B cell (primary cell): Measurements from ENCODE around the gene S100A4. TPM values are rescaled to one million over a fixed set of nuclear protein-coding genes. Genes with fewer than 3 reads are reported as not detected.
"Not testable (repeated sequence)": the region's sequence is repeated elsewhere in the genome, so short reads cannot be mapped to it uniquely, and the experiment has no call there.

ENCODE experiments used
- ATAC-seq: fragments of 200-7000 bp; cut with Tn5 transposase; one replicate; pipeline ENCODE4 v1.10.0; 2021; ENCODE audit warnings: low read depth, mild to moderate bottlenecking, moderate number of reproducible peaks, moderate library complexity
- CTCF ChIA-PET: fragments of 350-600 bp; sonication (Branson Sonifier 250); formaldehyde crosslinking; loops from one replicate; lab custom pipeline; 2021; ENCODE audit warnings: antibody characterized with exemption, inconsistent platforms; lab: Charles Lee
- POLR2A ChIA-PET: fragments of 350-600 bp; sonication (Branson Sonifier 250); formaldehyde crosslinking; loops from one replicate; lab custom pipeline; 2021; ENCODE audit warnings: antibody characterized with exemption; lab: Charles Lee
- DNase-seq: peaks from one replicate; pipeline ENCODE4 v3.0.0; 2013
- H2AFZ ChIP-seq: 2 replicates; pipeline ENCODE4 v1.6.1; 2012; ENCODE audit warnings: mild to moderate bottlenecking, low read depth, low read length; ENCODE audit not compliant: insufficient read depth, poor library complexity, severe bottlenecking
- H3K27ac ChIP-seq, 2 donors: 1 replicate in 1 of 2; 2 replicates in 1 of 2; pipeline ENCODE4 v1.5.1; 2012 to 2013; ENCODE audit warnings: low read length in 2 of 2, mild to moderate bottlenecking in 2 of 2, moderate library complexity in 1 of 2
- H3K27me3 ChIP-seq, 4 experiments: fragments of 200-600 bp in 1 of 4; sonication (generic) in 1 of 4; replicated peaks in 1 of 4; 1 replicate in 2 of 4; 2 replicates in 2 of 4; pipeline versions ENCODE4 v1.6.1 to v1.7.0; 2013 to 2016; ENCODE audit warnings: low read length in 3 of 4, mild to moderate bottlenecking in 2 of 4, mixed read lengths in 1 of 4, moderate library complexity in 1 of 4; ENCODE audit not compliant: insufficient read depth in 4 of 4, control insufficient read depth in 3 of 4; ENCODE audit errors: control extremely low read depth in 1 of 4
- H3K36me3 ChIP-seq, 2 experiments: replicated peaks in 1 of 2; 1 replicate in 1 of 2; 2 replicates in 1 of 2; pipeline versions ENCODE4 v1.6.1 to v1.7.1; 2013; ENCODE audit warnings: low read length in 1 of 2; ENCODE audit not compliant: insufficient read depth in 2 of 2, control insufficient read depth in 1 of 2; ENCODE audit errors: control extremely low read depth in 1 of 2, extremely low read depth in 1 of 2
- H3K4me1 ChIP-seq, 2 donors: fragments of 200-600 bp in 1 of 2; sonication (generic) in 1 of 2; 1 replicate in 1 of 2; 2 replicates in 1 of 2; pipeline versions ENCODE4 v1.5.1 to v1.6.1; 2013 to 2017; ENCODE audit warnings: low read length in 2 of 2; ENCODE audit not compliant: control insufficient read depth in 2 of 2, insufficient read depth in 2 of 2
- H3K4me2 ChIP-seq: replicated peaks from 2 replicates; pipeline ENCODE3; 2012; ENCODE audit warnings: mild to moderate bottlenecking, low read depth, low read length; ENCODE audit not compliant: poor library complexity, severe bottlenecking
- H3K4me3 ChIP-seq, 5 experiments: fragments of 200-600 bp in 1 of 5; sonication (generic) in 1 of 5; 1 replicate in 3 of 5; 2 replicates in 2 of 5; pipeline versions ENCODE4 v1.5.1 to v1.7.0; 2011 to 2016; ENCODE audit warnings: low read length in 4 of 5, mild to moderate bottlenecking in 4 of 5, low read depth in 2 of 5, control low read depth in 1 of 5, moderate library complexity in 1 of 5; ENCODE audit not compliant: insufficient read depth in 1 of 5; ENCODE audit errors: control extremely low read depth in 1 of 5, extremely low read depth in 1 of 5
- H3K79me2 ChIP-seq: fragments of 200-600 bp; sonication (generic); one replicate; pipeline ENCODE4 v1.6.0; 2016; ENCODE audit warnings: low read length; ENCODE audit not compliant: control insufficient read depth, insufficient read depth
- H3K9ac ChIP-seq: fragments of 200-600 bp; sonication (generic); 2 replicates; pipeline ENCODE4 v1.6.1; 2017; ENCODE audit warnings: mild to moderate bottlenecking, low read length, moderate library complexity
- H3K9me3 ChIP-seq, 3 donors: one replicate each; pipeline versions ENCODE4 v1.6.1 to v1.7.1; 2013; ENCODE audit warnings: low read length in 2 of 3; ENCODE audit not compliant: control insufficient read depth in 2 of 3, insufficient read depth in 1 of 3; ENCODE audit errors: control extremely low read depth in 1 of 3
- H4K20me1 ChIP-seq: 2 replicates; pipeline ENCODE4 v1.6.0; 2012; ENCODE audit warnings: mild to moderate bottlenecking, low read length; ENCODE audit not compliant: insufficient read depth, control insufficient read depth, poor library complexity, severe bottlenecking
- H3K27ac Mint-ChIP-seq: one replicate; pipeline ENCODE4 v1.8.0; 2021; ENCODE audit warnings: mixed read lengths
- H3K27me3 Mint-ChIP-seq: one replicate; pipeline ENCODE4 v1.8.0; 2021; ENCODE audit warnings: mixed read lengths
- H3K4me1 Mint-ChIP-seq: one replicate; pipeline ENCODE4 v1.8.0; 2021; ENCODE audit warnings: mixed read lengths
- H3K4me3 Mint-ChIP-seq: one replicate; pipeline ENCODE4 v1.8.0; 2021; ENCODE audit warnings: mixed read lengths
- H3K9me3 Mint-ChIP-seq: one replicate; pipeline ENCODE4 v1.8.0; 2022; ENCODE audit warnings: mixed read lengths; ENCODE audit not compliant: insufficient read depth
- EZH2 ChIP-seq: IDR thresholded peaks from 2 replicates; pipeline ENCODE4 v1.6.1; 2012; ENCODE audit warnings: borderline replicate concordance, low read depth, mild to moderate bottlenecking, moderate library complexity, low read length; ENCODE audit not compliant: insufficient read depth, poor library complexity, severe bottlenecking
- WGBS: methylation state at CpG from one replicate; pipeline ENCODE4 v1.1.5; 2013; ENCODE audit warnings: missing lambda C conversion rate; ENCODE audit not compliant: insufficient coverage; 5-methylcytosine and 5-hydroxymethylcytosine counted together
- intact Hi-C: fragments of 100-400 bp; cut with micrococcal nuclease; formaldehyde crosslinking; loops from one replicate; pipeline ENCODE4 v1.10.0; 2022
- polyA plus RNA-seq: library from polyadenylated mRNA; depleted of rRNA; stranded (reverse); fragments of >200 nt; gene quantifications from 2 replicates; pipeline ENCODE4 v1.2.3, GENCODE V29; 2012
- total RNA-seq, 2 donors: library from RNA; stranded (reverse); fragments of 120-200 nt in 1 of 2; gene quantifications; 1 replicate in 1 of 2; 2 replicates in 1 of 2; pipeline versions ENCODE4 v1.2.3 to v1.2.4, GENCODE V29; 2013 to 2022
- TF ChIP-seq, protein P1 (sequence below): fragments of 200-600 bp; IDR thresholded peaks from one replicate; pipeline ENCODE4 v1.8.0; 2022; ENCODE audit warnings: antibody characterized with exemption, mild to moderate bottlenecking

S100A4 gene
- total and polyA plus RNA-seq, 2 donors (not counting 1 experiment from before 2014, with no cell fraction given): 62.7 to 150 TPM

DNA sequence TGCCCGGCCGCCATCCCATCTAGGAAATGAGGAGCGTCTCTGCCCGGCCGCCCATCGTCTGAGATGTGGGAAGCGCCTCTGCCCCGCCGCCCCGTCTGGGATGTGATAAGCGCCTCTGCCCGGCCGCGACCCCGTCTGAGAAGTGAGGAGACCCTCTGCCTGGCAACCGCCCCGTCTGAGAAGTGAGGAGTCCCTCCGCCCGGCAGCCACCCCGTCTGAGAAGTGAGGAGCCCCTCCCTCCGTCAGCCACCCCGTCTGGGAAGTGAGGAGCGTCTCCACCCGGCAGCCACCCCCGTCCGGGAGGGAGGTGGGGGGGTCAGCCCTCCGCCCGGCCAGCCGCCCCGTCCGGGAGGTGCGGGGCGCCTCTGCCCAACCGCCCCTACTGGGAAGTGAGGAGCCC lies 37.2 kb upstream of the S100A4 start:
- peaks cover 21% of the 10 kb centered on the region for H3K27me3 Mint-ChIP-seq
- intact Hi-C loops, ATAC-seq, H3K4me1 ChIP-seq, H3K27me3 ChIP-seq, H3K27ac ChIP-seq, POLR2A ChIA-PET, H3K36me3 ChIP-seq, H3K9me3 ChIP-seq, H3K4me2 ChIP-seq, H3K4me1 Mint-ChIP-seq, H3K4me3 Mint-ChIP-seq, H3K9ac ChIP-seq, DNase-seq, H3K9me3 Mint-ChIP-seq, H3K27ac Mint-ChIP-seq, H2AFZ ChIP-seq, CTCF ChIA-PET, H3K79me2 ChIP-seq, H3K4me3 ChIP-seq, H4K20me1 ChIP-seq: not testable (repeated sequence)
- WGBS: 96% methylated on average over 14 of the region's 34 CpGs

- peaks cover 0 to 5% of the 10 kb centered on the region in 2 donors for H3K4me1 ChIP-seq
- Mint-ChIP-seq H3K9me3 (no peaks in the 10 kb centered on the region), H3K4me1 (peaks cover 3% of the 10 kb centered on the region), H3K4me3 (no peak overlapping the region), H3K27ac (no peak overlapping the region), H3K27me3 (peaks cover 15% of the 10 kb centered on the region)
- DNase-seq: no peak
- POLR2A ChIA-PET: no interaction called here
- no peaks in the 10 kb centered on the region for H3K36me3 ChIP-seq
- H3K27me3 ChIP-seq: peaks cover 0 to 4% (median 1%) of the 10 kb centered on the region in 4 experiments
- TF ChIP-seq EZH2: no peak
- TF ChIP-seq, protein P1, sequence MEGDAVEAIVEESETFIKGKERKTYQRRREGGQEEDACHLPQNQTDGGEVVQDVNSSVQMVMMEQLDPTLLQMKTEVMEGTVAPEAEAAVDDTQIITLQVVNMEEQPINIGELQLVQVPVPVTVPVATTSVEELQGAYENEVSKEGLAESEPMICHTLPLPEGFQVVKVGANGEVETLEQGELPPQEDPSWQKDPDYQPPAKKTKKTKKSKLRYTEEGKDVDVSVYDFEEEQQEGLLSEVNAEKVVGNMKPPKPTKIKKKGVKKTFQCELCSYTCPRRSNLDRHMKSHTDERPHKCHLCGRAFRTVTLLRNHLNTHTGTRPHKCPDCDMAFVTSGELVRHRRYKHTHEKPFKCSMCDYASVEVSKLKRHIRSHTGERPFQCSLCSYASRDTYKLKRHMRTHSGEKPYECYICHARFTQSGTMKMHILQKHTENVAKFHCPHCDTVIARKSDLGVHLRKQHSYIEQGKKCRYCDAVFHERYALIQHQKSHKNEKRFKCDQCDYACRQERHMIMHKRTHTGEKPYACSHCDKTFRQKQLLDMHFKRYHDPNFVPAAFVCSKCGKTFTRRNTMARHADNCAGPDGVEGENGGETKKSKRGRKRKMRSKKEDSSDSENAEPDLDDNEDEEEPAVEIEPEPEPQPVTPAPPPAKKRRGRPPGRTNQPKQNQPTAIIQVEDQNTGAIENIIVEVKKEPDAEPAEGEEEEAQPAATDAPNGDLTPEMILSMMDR: no peak
- WGBS: 83% methylated on average over 1 of the region's 3 CpGs
- no peak overlapping the region for H3K4me3 ChIP-seq
- H3K4me2 ChIP-seq: no peak overlapping the region
- no peaks in the 10 kb centered on the region for H3K9me3 ChIP-seq
- no peaks in the 10 kb centered on the region for H4K20me1 ChIP-seq
- no peaks in the 10 kb centered on the region for H3K79me2 ChIP-seq
- intact Hi-C loops: no loop called here
- H2AFZ ChIP-seq: no peak overlapping the region
- H3K9ac ChIP-seq: no peak overlapping the region
- no peak for ATAC-seq
- CTCF ChIA-PET: interaction anchor here (2.5 to 2.6 kb wide), 2 partner anchors 10 to 69 kb away, joined by 10 to 11 read pairs; no protein-coding TSS in a partner anchor
- no peak overlapping the region for H3K27ac ChIP-seq
Observed at GRCh38 chr1:153578936-153579335, 33.3 kb upstream of the S100A4 start.
